SK-N-SH (cell line): ENCODE measurements around the gene EIF3D. TPM values are rescaled to one million over a fixed set of nuclear protein-coding genes. Genes with fewer than 3 reads are reported as not detected.

Experiments
- CTCF ChIA-PET: fragments of 300-600, 350-600 bp; formaldehyde crosslinking; extraction: SDS; loops from one replicate; lab custom pipeline; 2021; lab: Yijun Ruan, JAX
- POLR2A ChIA-PET: fragments of 350-600 bp; sonication (Branson Sonifier 250); formaldehyde crosslinking; extraction: SDS; loops from one replicate; lab custom pipeline; 2020; ENCODE audit warnings: antibody characterized with exemption, inconsistent platforms; lab: Yijun Ruan, JAX
- DNase-seq: peaks from one replicate; pipeline ENCODE4 v3.0.0; 2012
- H2AFZ ChIP-seq: fragments of 200-600 bp; sonication (generic); 2 replicates; pipeline ENCODE4 v1.8.1; 2016; ENCODE audit warnings: antibody characterized with exemption, mild to moderate bottlenecking, low read depth
- H3F3A ChIP-seq: fragments of 200-600 bp; sonication (generic); replicated peaks from 2 replicates; pipeline ENCODE3; 2016; ENCODE audit warnings: antibody characterized with exemption, mild to moderate bottlenecking; ENCODE audit not compliant: insufficient read depth
- H3K27ac ChIP-seq, 2 experiments: fragments of 200-500 bp in 1 of 2; fragments of 200-600 bp in 1 of 2; sonication (Bioruptor generic) in 1 of 2; sonication (generic), shearing (Covaris generic) in 1 of 2; 2 replicates each; pipeline versions ENCODE4 v1.5.1 to v1.6.1; 2014 to 2016; ENCODE audit warnings: low read depth in 2 of 2, inconsistent platforms in 1 of 2, low read length in 1 of 2, mild to moderate bottlenecking in 1 of 2, mixed read lengths in 1 of 2
- H3K27me3 ChIP-seq: fragments of 200-600 bp; sonication (generic), shearing (Covaris generic); 2 replicates; pipeline ENCODE4 v1.6.1; 2016; ENCODE audit warnings: mixed run types; ENCODE audit not compliant: insufficient read depth
- H3K36me3 ChIP-seq, 2 experiments: fragments of 200-500 bp in 1 of 2; fragments of 200-600 bp in 1 of 2; sonication (Bioruptor generic) in 1 of 2; sonication (generic) in 1 of 2; replicated peaks in 1 of 2; 2 replicates each; pipeline versions ENCODE3 to v1.5.1; 2014 to 2016; ENCODE audit warnings: low read length in 1 of 2, mild to moderate bottlenecking in 1 of 2; ENCODE audit not compliant: insufficient read depth in 2 of 2, control insufficient read depth in 1 of 2
- H3K4me1 ChIP-seq, 2 experiments: fragments of 200-500 bp in 1 of 2; fragments of 200-600 bp in 1 of 2; sonication (Bioruptor generic) in 1 of 2; sonication (generic), shearing (Covaris generic) in 1 of 2; 2 replicates each; pipeline versions ENCODE4 v1.5.1 to v1.6.1; 2014 to 2016; ENCODE audit warnings: low read depth in 1 of 2, low read length in 1 of 2, mixed run types in 1 of 2; ENCODE audit not compliant: insufficient read depth in 2 of 2, control insufficient read depth in 1 of 2
- H3K4me2 ChIP-seq: fragments of 200-600 bp; sonication (generic), shearing (Covaris generic); 2 replicates; pipeline ENCODE4 v1.6.1; 2017; ENCODE audit warnings: mixed run types
- H3K4me3 ChIP-seq, 2 experiments: fragments of 200-500 bp in 1 of 2; fragments of 200-600 bp in 1 of 2; sonication (Bioruptor generic) in 1 of 2; sonication (generic), shearing (Covaris generic) in 1 of 2; 2 replicates each; pipeline versions ENCODE4 v1.5.1 to v1.8.1; 2014 to 2016; ENCODE audit warnings: low read depth in 2 of 2, inconsistent platforms in 1 of 2, low read length in 1 of 2, mild to moderate bottlenecking in 1 of 2, mixed read lengths in 1 of 2, moderate library complexity in 1 of 2
- H3K79me2 ChIP-seq: fragments of 200-600 bp; sonication (generic); 2 replicates; pipeline ENCODE4 v1.8.1; 2017; ENCODE audit warnings: mild to moderate bottlenecking; ENCODE audit not compliant: insufficient read depth
- H3K9ac ChIP-seq: fragments of 200-600 bp; sonication (generic); 2 replicates; pipeline ENCODE4 v1.6.1; 2017; ENCODE audit warnings: mixed run types
- H3K9me2 ChIP-seq: fragments of 200-600 bp; sonication (generic); 2 replicates; pipeline ENCODE4 v1.6.1; 2017; ENCODE audit warnings: mixed run types
- H3K9me3 ChIP-seq: fragments of 200-600 bp; sonication (generic); 2 replicates; pipeline ENCODE4 v1.6.1; 2017; ENCODE audit warnings: mixed run types, mild to moderate bottlenecking, moderate library complexity
- H4K20me1 ChIP-seq: fragments of 200-600 bp; sonication (generic); 2 replicates; pipeline ENCODE4 v1.6.1; 2017; ENCODE audit warnings: mild to moderate bottlenecking, mixed run types; ENCODE audit not compliant: insufficient read depth
- CHD2 ChIP-seq: fragments of 150-350 bp; IDR thresholded peaks from 2 replicates; pipeline ENCODE4 v1.6.1; 2018; ENCODE audit warnings: low read length; ENCODE audit not compliant: partially characterized antibody
- ELF1 ChIP-seq: IDR thresholded peaks from 2 replicates; pipeline ENCODE4 v1.4.0; 2012
- EZH2phosphoT487 ChIP-seq: fragments of 200-600 bp; sonication (generic); IDR thresholded peaks from 2 replicates; pipeline ENCODE4 v1.6.1; 2017; ENCODE audit warnings: low read depth, mixed run types, mild to moderate bottlenecking, antibody characterized with exemption, moderate library complexity, borderline replicate concordance
- GATA2 ChIP-seq: sonication (generic); formaldehyde crosslinking; IDR thresholded peaks from 2 replicates; pipeline ENCODE4 v1.5.0; 2020; ENCODE audit warnings: mild to moderate bottlenecking, missing genetic modification reagents
- MXI1 ChIP-seq: IDR thresholded peaks from 2 replicates; pipeline ENCODE4 v1.6.1; 2012; ENCODE audit warnings: mild to moderate bottlenecking, low read depth, low read length, improper control_type of control experiment
- RFX5 ChIP-seq: IDR thresholded peaks from 2 replicates; pipeline ENCODE4 v1.6.1; 2012; ENCODE audit warnings: mild to moderate bottlenecking, improper control_type of control experiment, low read length
- TCF12 ChIP-seq: IDR thresholded peaks from 2 replicates; pipeline ENCODE4 v1.4.0; 2012
- TEAD4 ChIP-seq: IDR thresholded peaks from 2 replicates; pipeline ENCODE4 v1.4.0; 2012; ENCODE audit warnings: mild to moderate bottlenecking, borderline replicate concordance; ENCODE audit not compliant: insufficient read depth
- YY1 ChIP-seq: IDR thresholded peaks from 2 replicates; pipeline ENCODE4 v1.4.0; 2012; ENCODE audit warnings: low read depth, mild to moderate bottlenecking
- WGBS: methylation state at CpG from one replicate; pipeline ENCODE4 v1.1.6; 2017; ENCODE audit warnings: low lambda C conversion rate; 5-methylcytosine and 5-hydroxymethylcytosine counted together
- polyA plus RNA-seq, 3 experiments: library from polyadenylated mRNA; depleted of rRNA; stranded (reverse); fragments of >200 nt; gene quantifications; 2 replicates each; pipeline ENCODE4 v1.2.3, GENCODE V29; 2012
- TF ChIP-seq, protein P1 (sequence below): IDR thresholded peaks from 2 replicates; pipeline ENCODE4 v1.4.0; 2012; ENCODE audit warnings: low read depth, borderline replicate concordance
- TF ChIP-seq, protein P2 (sequence below): fragments of 150-350 bp; IDR thresholded peaks from 2 replicates; pipeline ENCODE4 v1.6.1; 2017; ENCODE audit warnings: antibody characterized with exemption, low read length, low read depth, borderline replicate concordance
- TF ChIP-seq, protein P3 (sequence below): IDR thresholded peaks from 2 replicates; pipeline ENCODE4 v1.6.1; 2012; ENCODE audit warnings: mild to moderate bottlenecking, low read depth, low read length, moderate library complexity
- TF ChIP-seq, protein P4 (sequence below): fragments of 200-600 bp; sonication (generic); IDR thresholded peaks from 2 replicates; pipeline ENCODE4 v1.6.1; 2017; ENCODE audit warnings: antibody characterized with exemption, mild to moderate bottlenecking, moderate library complexity

The EIF3D gene
- polyA plus RNA-seq, 1 of the 3 experiments (the other 2 are of a cell fraction) = 423 TPM

DNA sequence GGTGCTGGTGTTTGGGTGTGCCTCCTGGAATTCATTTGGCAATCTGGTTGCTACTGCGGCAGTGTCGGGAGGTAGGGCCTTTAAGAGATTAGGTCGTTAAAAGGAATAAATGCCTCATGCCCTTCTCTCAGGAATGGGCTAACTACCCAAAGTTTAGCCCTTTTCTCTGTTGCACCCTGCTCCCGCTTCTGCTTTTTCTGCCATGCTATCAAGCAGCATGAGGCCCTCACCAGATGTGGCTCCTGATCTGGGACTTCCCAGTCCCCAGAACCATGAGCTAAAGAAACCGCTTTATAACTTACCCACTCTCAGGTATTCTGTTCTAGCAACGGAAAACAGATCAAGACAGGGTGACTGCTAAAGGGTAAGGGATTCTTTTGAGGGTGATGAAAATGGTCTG, 6.3 kb downstream of the EIF3D start:
- no peak overlapping the region for H2AFZ ChIP-seq
- H3F3A ChIP-seq = no peaks in the 10 kb centered on the region
- no peak overlapping the region for H3K4me2 ChIP-seq
- H3K9ac ChIP-seq = no peak overlapping the region
- no peaks in the 10 kb centered on the region for H3K9me2 ChIP-seq
- DNase-seq = no peak
- H4K20me1 ChIP-seq = peaks cover 14% of the 10 kb centered on the region; the same call in 1 of the 2 replicates
- CTCF ChIA-PET = interaction anchor here (0.9 to 3.5 kb wide), 2 partner anchors 12 to 456 kb away, joined by 3 to 21 read pairs; no protein-coding TSS in a partner anchor
- peaks cover 0 to 1% of the 10 kb centered on the region in 2 experiments; a peak in 1 of 4 replicates for H3K4me1 ChIP-seq
- TF ChIP-seq EZH2phosphoT487 = no peak
- TF ChIP-seq TEAD4 = no peak
- TF ChIP-seq TCF12 = no peak
- TF ChIP-seq, protein P1, sequence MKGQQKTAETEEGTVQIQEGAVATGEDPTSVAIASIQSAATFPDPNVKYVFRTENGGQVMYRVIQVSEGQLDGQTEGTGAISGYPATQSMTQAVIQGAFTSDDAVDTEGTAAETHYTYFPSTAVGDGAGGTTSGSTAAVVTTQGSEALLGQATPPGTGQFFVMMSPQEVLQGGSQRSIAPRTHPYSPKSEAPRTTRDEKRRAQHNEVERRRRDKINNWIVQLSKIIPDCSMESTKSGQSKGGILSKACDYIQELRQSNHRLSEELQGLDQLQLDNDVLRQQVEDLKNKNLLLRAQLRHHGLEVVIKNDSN = no peak
- no peak for TF ChIP-seq MXI1
- TF ChIP-seq, protein P2, sequence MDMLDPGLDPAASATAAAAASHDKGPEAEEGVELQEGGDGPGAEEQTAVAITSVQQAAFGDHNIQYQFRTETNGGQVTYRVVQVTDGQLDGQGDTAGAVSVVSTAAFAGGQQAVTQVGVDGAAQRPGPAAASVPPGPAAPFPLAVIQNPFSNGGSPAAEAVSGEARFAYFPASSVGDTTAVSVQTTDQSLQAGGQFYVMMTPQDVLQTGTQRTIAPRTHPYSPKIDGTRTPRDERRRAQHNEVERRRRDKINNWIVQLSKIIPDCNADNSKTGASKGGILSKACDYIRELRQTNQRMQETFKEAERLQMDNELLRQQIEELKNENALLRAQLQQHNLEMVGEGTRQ = no peak
- no peak for TF ChIP-seq RFX5
- TF ChIP-seq CHD2 = no peak
- no peak for TF ChIP-seq YY1
- TF ChIP-seq, protein P3, sequence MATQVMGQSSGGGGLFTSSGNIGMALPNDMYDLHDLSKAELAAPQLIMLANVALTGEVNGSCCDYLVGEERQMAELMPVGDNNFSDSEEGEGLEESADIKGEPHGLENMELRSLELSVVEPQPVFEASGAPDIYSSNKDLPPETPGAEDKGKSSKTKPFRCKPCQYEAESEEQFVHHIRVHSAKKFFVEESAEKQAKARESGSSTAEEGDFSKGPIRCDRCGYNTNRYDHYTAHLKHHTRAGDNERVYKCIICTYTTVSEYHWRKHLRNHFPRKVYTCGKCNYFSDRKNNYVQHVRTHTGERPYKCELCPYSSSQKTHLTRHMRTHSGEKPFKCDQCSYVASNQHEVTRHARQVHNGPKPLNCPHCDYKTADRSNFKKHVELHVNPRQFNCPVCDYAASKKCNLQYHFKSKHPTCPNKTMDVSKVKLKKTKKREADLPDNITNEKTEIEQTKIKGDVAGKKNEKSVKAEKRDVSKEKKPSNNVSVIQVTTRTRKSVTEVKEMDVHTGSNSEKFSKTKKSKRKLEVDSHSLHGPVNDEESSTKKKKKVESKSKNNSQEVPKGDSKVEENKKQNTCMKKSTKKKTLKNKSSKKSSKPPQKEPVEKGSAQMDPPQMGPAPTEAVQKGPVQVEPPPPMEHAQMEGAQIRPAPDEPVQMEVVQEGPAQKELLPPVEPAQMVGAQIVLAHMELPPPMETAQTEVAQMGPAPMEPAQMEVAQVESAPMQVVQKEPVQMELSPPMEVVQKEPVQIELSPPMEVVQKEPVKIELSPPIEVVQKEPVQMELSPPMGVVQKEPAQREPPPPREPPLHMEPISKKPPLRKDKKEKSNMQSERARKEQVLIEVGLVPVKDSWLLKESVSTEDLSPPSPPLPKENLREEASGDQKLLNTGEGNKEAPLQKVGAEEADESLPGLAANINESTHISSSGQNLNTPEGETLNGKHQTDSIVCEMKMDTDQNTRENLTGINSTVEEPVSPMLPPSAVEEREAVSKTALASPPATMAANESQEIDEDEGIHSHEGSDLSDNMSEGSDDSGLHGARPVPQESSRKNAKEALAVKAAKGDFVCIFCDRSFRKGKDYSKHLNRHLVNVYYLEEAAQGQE = no peak
- no peak for TF ChIP-seq ELF1
- TF ChIP-seq, protein P4, sequence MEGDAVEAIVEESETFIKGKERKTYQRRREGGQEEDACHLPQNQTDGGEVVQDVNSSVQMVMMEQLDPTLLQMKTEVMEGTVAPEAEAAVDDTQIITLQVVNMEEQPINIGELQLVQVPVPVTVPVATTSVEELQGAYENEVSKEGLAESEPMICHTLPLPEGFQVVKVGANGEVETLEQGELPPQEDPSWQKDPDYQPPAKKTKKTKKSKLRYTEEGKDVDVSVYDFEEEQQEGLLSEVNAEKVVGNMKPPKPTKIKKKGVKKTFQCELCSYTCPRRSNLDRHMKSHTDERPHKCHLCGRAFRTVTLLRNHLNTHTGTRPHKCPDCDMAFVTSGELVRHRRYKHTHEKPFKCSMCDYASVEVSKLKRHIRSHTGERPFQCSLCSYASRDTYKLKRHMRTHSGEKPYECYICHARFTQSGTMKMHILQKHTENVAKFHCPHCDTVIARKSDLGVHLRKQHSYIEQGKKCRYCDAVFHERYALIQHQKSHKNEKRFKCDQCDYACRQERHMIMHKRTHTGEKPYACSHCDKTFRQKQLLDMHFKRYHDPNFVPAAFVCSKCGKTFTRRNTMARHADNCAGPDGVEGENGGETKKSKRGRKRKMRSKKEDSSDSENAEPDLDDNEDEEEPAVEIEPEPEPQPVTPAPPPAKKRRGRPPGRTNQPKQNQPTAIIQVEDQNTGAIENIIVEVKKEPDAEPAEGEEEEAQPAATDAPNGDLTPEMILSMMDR = no peak
- TF ChIP-seq GATA2 = no peak
- H3K9me3 ChIP-seq = no peaks in the 10 kb centered on the region
- peaks cover 49% of the 10 kb centered on the region for H3K79me2 ChIP-seq
- no peak overlapping the region for H3K27ac ChIP-seq
- POLR2A ChIA-PET = interaction anchor here (1.4 kb wide), 1 partner anchor 17 kb away, joined by 3 read pairs; no protein-coding TSS in a partner anchor
- WGBS = 88% methylated on average over 6 of the region's 6 CpGs
- peaks cover 83 to 96% of the 10 kb centered on the region in 2 experiments for H3K36me3 ChIP-seq
- no peak overlapping the region for H3K4me3 ChIP-seq
- no peaks in the 10 kb centered on the region for H3K27me3 ChIP-seq
